Caco-2 (cell line): Measurements from ENCODE around the gene PDIK1L. TPM values are rescaled to one million over a fixed set of nuclear protein-coding genes. Genes with fewer than 3 reads are reported as not detected.

Experiments
- BruUV-seq: library from RNA; stranded (reverse); fragments of 400-500 nt; replicated peaks from 2 replicates; lab custom pipeline; 2021; lab: Mats Ljungman, UMichigan
- CTCF ChIA-PET: fragments of 300-600 bp; sonication (Branson Sonifier 250); formaldehyde crosslinking; loops from one replicate; lab custom pipeline; 2022; ENCODE audit warnings: antibody characterized with exemption; lab: Charles Lee
- POLR2A ChIA-PET: fragments of 300-600 bp; sonication (Branson Sonifier 250); formaldehyde crosslinking; loops from one replicate; lab custom pipeline; 2022; ENCODE audit warnings: antibody characterized with exemption; lab: Charles Lee
- DNase-seq, 2 experiments: peaks; one replicate each; pipeline versions ENCODE4 v3.0.0 to v3.0.0-alpha.2; 2020 to 2022
- H3K27me3 ChIP-seq: replicated peaks from 2 replicates; pipeline ENCODE4 v1.6.0; 2011; ENCODE audit warnings: low read length; ENCODE audit not compliant: control insufficient read depth, insufficient read depth
- H3K36me3 ChIP-seq: 2 replicates; pipeline ENCODE4 v1.5.1; 2011; ENCODE audit warnings: low read length; ENCODE audit not compliant: control insufficient read depth, insufficient read depth
- H3K4me1 ChIP-seq: fragments of 250-450 bp; sonication (Bioruptor Pico); 2 replicates; pipeline ENCODE4 v1.5.1; 2020; ENCODE audit warnings: mild to moderate bottlenecking
- H3K4me3 ChIP-seq: 2 replicates; pipeline ENCODE4 v1.5.1; 2011; ENCODE audit warnings: low read depth, mild to moderate bottlenecking, control low read depth, low read length
- H3K9me3 ChIP-seq: fragments of 250-450 bp; sonication (Bioruptor Pico); 2 replicates; pipeline ENCODE4 v1.5.1; 2020; ENCODE audit warnings: mild to moderate bottlenecking, moderate library complexity
- H3K27ac Mint-ChIP-seq: one replicate; pipeline ENCODE4 v1.8.0; 2022; ENCODE audit warnings: mixed read lengths; ENCODE audit not compliant: unreplicated experiment
- H3K27me3 Mint-ChIP-seq: one replicate; pipeline ENCODE4 v1.8.0; 2022; ENCODE audit warnings: mixed read lengths; ENCODE audit not compliant: insufficient read depth, unreplicated experiment
- H3K36me3 Mint-ChIP-seq: one replicate; pipeline ENCODE4 v1.8.0; 2022; ENCODE audit warnings: mild to moderate bottlenecking, mixed read lengths; ENCODE audit not compliant: insufficient read depth, unreplicated experiment
- H3K4me1 Mint-ChIP-seq: one replicate; pipeline ENCODE4 v1.8.0; 2022; ENCODE audit warnings: low read depth, mixed read lengths; ENCODE audit not compliant: unreplicated experiment
- H3K4me3 Mint-ChIP-seq: one replicate; pipeline ENCODE4 v1.8.0; 2022; ENCODE audit warnings: mild to moderate bottlenecking, moderate library complexity, mixed read lengths; ENCODE audit not compliant: unreplicated experiment
- H3K9me3 Mint-ChIP-seq: one replicate; pipeline ENCODE4 v1.8.0; 2022; ENCODE audit warnings: mixed read lengths; ENCODE audit not compliant: unreplicated experiment
- CTCF ChIP-seq, 2 experiments: fragments of 200-600 bp in 1 of 2; IDR thresholded peaks; 1 replicate in 1 of 2; 2 replicates in 1 of 2; pipeline versions ENCODE4 v1.5.1 to v1.8.0; 2011 to 2022; ENCODE audit warnings: antibody characterized with exemption in 1 of 2, control low read depth in 1 of 2, inconsistent platforms in 1 of 2, low read depth in 1 of 2, low read length in 1 of 2, mild to moderate bottlenecking in 1 of 2, moderate library complexity in 1 of 2; ENCODE audit not compliant: insufficient read depth in 1 of 2, severe bottlenecking in 1 of 2, unreplicated experiment in 1 of 2
- intact Hi-C: fragments of 100-400 bp; cut with micrococcal nuclease; formaldehyde crosslinking; loops from one replicate; pipeline ENCODE4 v1.10.0; 2022; ENCODE audit not compliant: unreplicated experiment
- total RNA-seq: library from RNA; stranded (reverse); gene quantifications from 2 replicates; pipeline ENCODE4 v1.2.3, GENCODE V29; 2022

Gene PDIK1L
- total RNA-seq, 1 experiment from 2014 or later, result 5.5 TPM

- H3K9me3 ChIP-seq, result no peaks in the 10 kb centered on the region
- Mint-ChIP-seq H3K36me3 (no peaks in the 10 kb centered on the region), H3K27me3 (no peaks in the 10 kb centered on the region), H3K4me3 (no peak overlapping the region), H3K9me3 (no peaks in the 10 kb centered on the region), H3K4me1 (no peaks in the 10 kb centered on the region), H3K27ac (no peak overlapping the region)
- TF ChIP-seq CTCF (IDR thresholded peaks at IDR 0.05; ENCODE audit: insufficient read depth in 1 of 2, low read depth in 1 of 2, low read length in 1 of 2, severe bottlenecking in 1 of 2, unreplicated experiment in 1 of 2), result no peak
- H3K4me3 ChIP-seq, result no peak overlapping the region
- intact Hi-C loops, result no loop called here
- H3K27me3 ChIP-seq, result no peaks in the 10 kb centered on the region
- H3K4me1 ChIP-seq, result no peaks in the 10 kb centered on the region
- H3K36me3 ChIP-seq, result no peaks in the 10 kb centered on the region
- CTCF ChIA-PET, result no interaction called here
- POLR2A ChIA-PET, result no interaction called here
- no TSS peak for BruUV-seq
- DNase-seq, result no peak
These were observed 37.3 kb downstream of the PDIK1L start for GRCh38 chr1:26148887-26149286.

GRCh38 chr1:26153966-26154532 lies 42.4 kb downstream of the PDIK1L start:
- no peak overlapping the region for H3K4me3 Mint-ChIP-seq

GRCh38 chr1:26154750-26155149 lies 43.1 kb downstream of the PDIK1L start:
- Mint-ChIP-seq H3K4me3 (no peak overlapping the region), H3K4me1 (peaks cover 8% of the 10 kb centered on the region)
- H3K4me1 ChIP-seq, result peaks cover 20% of the 10 kb centered on the region

More at GRCh38 chr1:26153966-26154532, 42.4 kb downstream of the PDIK1L start:
- BruUV-seq, result no TSS peak
- TF ChIP-seq CTCF (IDR thresholded peaks at IDR 0.05; ENCODE audit: insufficient read depth in 1 of 2, low read depth in 1 of 2, low read length in 1 of 2, severe bottlenecking in 1 of 2, unreplicated experiment in 1 of 2), result no peak
- Mint-ChIP-seq H3K27me3 (no peaks in the 10 kb centered on the region), H3K27ac (no peak overlapping the region), H3K36me3 (no peaks in the 10 kb centered on the region), H3K4me1 (peaks cover 8% of the 10 kb centered on the region), H3K9me3 (no peaks in the 10 kb centered on the region)
- no peak for DNase-seq
- CTCF ChIA-PET, result interaction anchor here (1.0 kb wide), 1 partner anchor 9 kb away, joined by 4 read pairs; no protein-coding TSS in a partner anchor
- POLR2A ChIA-PET, result no interaction called here
- intact Hi-C loops, result no loop called here
- no peaks in the 10 kb centered on the region for H3K36me3 ChIP-seq
- H3K27me3 ChIP-seq, result no peaks in the 10 kb centered on the region
- no peak overlapping the region for H3K4me3 ChIP-seq
- no peaks in the 10 kb centered on the region for H3K9me3 ChIP-seq
- H3K4me1 ChIP-seq, result peaks cover 14% of the 10 kb centered on the region

More at GRCh38 chr1:26154750-26155149, 43.1 kb downstream of the PDIK1L start:
- ChIA-PET CTCF (interaction anchor here (1.0 kb wide), 1 partner anchor 10 kb away, joined by 4 read pairs; no protein-coding TSS in a partner anchor), POLR2A (no interaction called here)
- Mint-ChIP-seq H3K36me3 (no peaks in the 10 kb centered on the region), H3K9me3 (no peaks in the 10 kb centered on the region), H3K27ac (no peak overlapping the region), H3K27me3 (no peaks in the 10 kb centered on the region)
- DNase-seq, result no peak
- Histone ChIP-seq H3K9me3 (no peaks in the 10 kb centered on the region), H3K36me3 (no peaks in the 10 kb centered on the region), H3K27me3 (no peaks in the 10 kb centered on the region), H3K4me3 (no peak overlapping the region)
- no peak for TF ChIP-seq CTCF (IDR thresholded peaks at IDR 0.05; ENCODE audit: insufficient read depth in 1 of 2, low read depth in 1 of 2, low read length in 1 of 2, severe bottlenecking in 1 of 2, unreplicated experiment in 1 of 2)
- no TSS peak for BruUV-seq
- intact Hi-C loops, result no loop called here
